Esophagus muscularis mucosa (tissue), 4 donors: ENCODE data around the gene ENG. TPM values are rescaled to one million over a fixed set of nuclear protein-coding genes. Genes with fewer than 3 reads are reported as not detected.

Experiments used
- DNase-seq: peaks from one replicate; pipeline ENCODE4 v3.0.0-alpha.2; 2017; ENCODE audit errors: extremely low spot score
- H3K27ac ChIP-seq, 4 donors: fragments of 200-600 bp; sonication (generic); replicated peaks in 1 of 4; 1 replicate in 3 of 4; 2 replicates in 1 of 4; pipeline ENCODE4 v1.5.1; 2016 to 2019; ENCODE audit warnings: mild to moderate bottlenecking in 1 of 4
- H3K27me3 ChIP-seq, 4 donors: fragments of 200-600 bp; sonication (generic); one replicate each; pipeline versions ENCODE4 v1.5.1 to v1.6.0; 2016 to 2019
- H3K36me3 ChIP-seq, 4 donors: fragments of 200-600 bp; sonication (generic); one replicate each; pipeline ENCODE4 v1.5.1; 2016 to 2019
- H3K4me1 ChIP-seq, 4 donors: fragments of 200-600 bp; sonication (generic); one replicate each; pipeline ENCODE4 v1.5.1; 2016 to 2019
- H3K4me3 ChIP-seq, 4 donors: fragments of 200-600 bp; sonication (generic); 1 replicate in 2 of 4; 2 replicates in 2 of 4; pipeline ENCODE4 v1.5.1; 2016 to 2019; ENCODE audit warnings: mild to moderate bottlenecking in 4 of 4, moderate library complexity in 1 of 4
- H3K9me3 ChIP-seq, 4 donors: fragments of 200-600 bp; sonication (generic); 1 replicate in 3 of 4; 2 replicates in 1 of 4; pipeline ENCODE4 v1.5.1; 2016 to 2019
- EP300 ChIP-seq: sonication (generic); formaldehyde crosslinking; IDR thresholded peaks from one replicate; pipeline ENCODE4 v1.6.1; 2017; ENCODE audit warnings: antibody characterized with exemption
- POLR2A ChIP-seq: fragments of 450-650 bp; IDR thresholded peaks from one replicate; pipeline ENCODE4 v1.6.1; 2017; ENCODE audit warnings: antibody characterized with exemption, moderate library complexity, mild to moderate bottlenecking, low read depth
- POLR2AphosphoS5 ChIP-seq, 2 donors: sonication (generic); formaldehyde crosslinking; IDR thresholded peaks; one replicate each; pipeline ENCODE4 v1.6.1; 2017; ENCODE audit warnings: antibody characterized with exemption in 2 of 2
- WGBS: methylation state at CpG from one replicate; pipeline ENCODE4 v1.1.5; 2018; 5-methylcytosine and 5-hydroxymethylcytosine counted together
- intact Hi-C: fragments of 100-400 bp; cut with DNase I; formaldehyde crosslinking; loops from one replicate; pipeline ENCODE4 v1.15.1; 2023
- total RNA-seq, 4 donors: library from RNA; depleted of rRNA; stranded (reverse); fragments of >200 nt; gene quantifications; one replicate each; pipeline versions ENCODE4 v1.1.0 to v1.2.1, GENCODE V29; 2016
- TF ChIP-seq, protein P1 (sequence below), 3 experiments: fragments of 200-600 bp in 2 of 3; fragments of 450-650 bp in 1 of 3; sonication (generic) in 2 of 3; IDR thresholded peaks; one replicate each; pipeline ENCODE4 v1.5.1; 2017 to 2019; ENCODE audit warnings: antibody characterized with exemption in 3 of 3, mild to moderate bottlenecking in 2 of 3, moderate library complexity in 1 of 3

The ENG gene
- total RNA-seq, 4 donors from 2014 or later, result 36.5 to 91.2 (median 78.3) TPM

GRCh38 chr9:127814619-127815511 is 39.6 kb downstream of the ENG start:
- no peaks in the 10 kb centered on the region for H3K27me3 ChIP-seq
- 89% methylated on average over 11 of the region's 11 CpGs for WGBS
- DNase-seq, result no peak
- H3K4me1 ChIP-seq, result peaks cover 0 to 18% (median 8%) of the 10 kb centered on the region in 4 donors
- TF ChIP-seq, protein P1, sequence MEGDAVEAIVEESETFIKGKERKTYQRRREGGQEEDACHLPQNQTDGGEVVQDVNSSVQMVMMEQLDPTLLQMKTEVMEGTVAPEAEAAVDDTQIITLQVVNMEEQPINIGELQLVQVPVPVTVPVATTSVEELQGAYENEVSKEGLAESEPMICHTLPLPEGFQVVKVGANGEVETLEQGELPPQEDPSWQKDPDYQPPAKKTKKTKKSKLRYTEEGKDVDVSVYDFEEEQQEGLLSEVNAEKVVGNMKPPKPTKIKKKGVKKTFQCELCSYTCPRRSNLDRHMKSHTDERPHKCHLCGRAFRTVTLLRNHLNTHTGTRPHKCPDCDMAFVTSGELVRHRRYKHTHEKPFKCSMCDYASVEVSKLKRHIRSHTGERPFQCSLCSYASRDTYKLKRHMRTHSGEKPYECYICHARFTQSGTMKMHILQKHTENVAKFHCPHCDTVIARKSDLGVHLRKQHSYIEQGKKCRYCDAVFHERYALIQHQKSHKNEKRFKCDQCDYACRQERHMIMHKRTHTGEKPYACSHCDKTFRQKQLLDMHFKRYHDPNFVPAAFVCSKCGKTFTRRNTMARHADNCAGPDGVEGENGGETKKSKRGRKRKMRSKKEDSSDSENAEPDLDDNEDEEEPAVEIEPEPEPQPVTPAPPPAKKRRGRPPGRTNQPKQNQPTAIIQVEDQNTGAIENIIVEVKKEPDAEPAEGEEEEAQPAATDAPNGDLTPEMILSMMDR (IDR thresholded peaks at IDR 0.05), result no peak
- peak in 1 of 2 donors; percentile 3 for TF ChIP-seq POLR2AphosphoS5 (IDR thresholded peaks at IDR 0.05)
- no peak overlapping the region for H3K27ac ChIP-seq
- H3K4me3 ChIP-seq, result no peak overlapping the region
- intact Hi-C loops, result loop anchor here (5.0 kb wide), 1 partner anchor 42 kb away; no protein-coding TSS in a partner anchor
- H3K36me3 ChIP-seq, result peaks cover 27 to 99% (median 98%) of the 10 kb centered on the region in 4 donors
- H3K9me3 ChIP-seq, result no peaks in the 10 kb centered on the region

DNA sequence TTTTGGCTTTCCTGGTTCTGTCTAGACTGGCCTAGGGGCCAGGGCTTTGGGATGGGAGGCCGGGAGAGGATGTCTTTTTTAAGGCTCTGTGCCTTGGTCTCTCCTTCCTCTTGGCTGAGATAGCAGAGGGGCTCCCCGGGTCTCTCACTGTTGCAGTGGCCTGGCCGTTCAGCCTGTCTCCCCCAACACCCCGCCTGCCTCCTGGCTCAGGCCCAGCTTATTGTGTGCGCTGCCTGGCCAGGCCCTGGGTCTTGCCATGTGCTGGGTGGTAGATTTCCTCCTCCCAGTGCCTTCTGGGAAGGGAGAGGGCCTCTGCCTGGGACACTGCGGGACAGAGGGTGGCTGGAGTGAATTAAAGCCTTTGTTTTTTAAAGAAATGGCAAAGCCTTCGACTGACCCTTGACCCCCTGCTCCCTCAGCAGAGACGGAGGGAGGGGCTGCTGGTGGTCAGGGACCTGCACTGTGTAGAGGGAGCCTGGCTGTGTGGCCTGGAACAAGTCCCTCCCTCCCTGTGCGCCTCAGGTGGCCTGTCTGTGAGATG is 40.7 kb downstream of the ENG start:
- no peaks in the 10 kb centered on the region for H3K9me3 ChIP-seq
- peak overlapping the region in 1 of 4 donors; percentile 9 for H3K27ac ChIP-seq
- intact Hi-C loops, result loop anchor here (5.0 kb wide), 1 partner anchor 44 kb away; no protein-coding TSS in a partner anchor
- no peak for DNase-seq
- WGBS, result 75% methylated on average over 6 of the region's 9 CpGs
- peaks cover 6 to 25% (median 16%) of the 10 kb centered on the region in 4 donors for H3K4me1 ChIP-seq
- no peaks in the 10 kb centered on the region for H3K27me3 ChIP-seq
- H3K4me3 ChIP-seq, result no peak overlapping the region
- TF ChIP-seq EP300 (no peak), POLR2AphosphoS5 (IDR thresholded peaks at IDR 0.05) (peak; percentile 40 to 48)
- peaks cover 31 to 100% (median 96%) of the 10 kb centered on the region in 4 donors for H3K36me3 ChIP-seq

DNA sequence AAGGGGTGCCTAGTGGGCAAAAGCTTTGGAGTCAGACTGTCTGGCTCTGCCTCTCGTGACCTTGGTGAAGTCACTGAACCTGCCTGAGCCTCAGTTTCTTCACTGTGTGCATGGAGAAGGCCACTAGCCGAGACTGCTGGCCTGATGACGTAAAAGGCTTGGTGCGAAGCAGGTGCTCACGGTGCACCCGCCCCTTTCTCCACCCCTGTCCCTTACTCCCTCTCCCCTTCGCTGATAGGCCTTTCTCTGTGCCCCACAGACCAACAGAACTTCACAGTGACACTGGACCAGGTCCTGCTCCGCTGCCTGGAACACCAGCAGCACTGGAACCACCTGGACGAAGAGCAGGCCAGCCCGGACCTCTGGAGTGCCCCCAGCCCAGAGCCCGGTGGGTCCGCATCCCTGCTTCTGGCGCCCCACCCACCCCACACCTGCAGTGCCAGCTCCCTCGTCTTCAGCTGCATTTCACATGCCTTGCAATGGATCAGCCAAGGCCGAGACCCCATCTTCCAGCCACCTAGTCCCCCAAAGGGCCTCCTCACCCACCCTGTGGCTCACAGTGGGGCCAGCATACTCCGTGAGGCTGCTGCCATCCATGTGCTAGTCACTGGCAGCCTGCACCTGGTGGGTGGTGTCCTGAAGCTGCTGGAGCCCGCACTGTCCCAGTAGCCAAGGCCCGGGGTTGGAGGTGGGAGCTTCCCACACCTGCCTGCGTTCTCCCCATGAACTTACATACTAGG is 41.4 kb downstream of the ENG start:
- Histone ChIP-seq H3K27me3 (no peaks in the 10 kb centered on the region), H3K9me3 (no peaks in the 10 kb centered on the region), H3K4me1 (peaks cover 6 to 25% (median 16%) of the 10 kb centered on the region in 4 donors), H3K4me3 (no peak overlapping the region), H3K36me3 (peaks cover 35 to 100% (median 96%) of the 10 kb centered on the region in 4 donors), H3K27ac (no peak overlapping the region)
- DNase-seq, result no peak
- WGBS, result 87% methylated on average over 15 of the region's 19 CpGs
- intact Hi-C loops, result loop anchor here (5.0 kb wide), 1 partner anchor 44 kb away; no protein-coding TSS in a partner anchor
- TF ChIP-seq, protein P1 (IDR thresholded peaks at IDR 0.05), result no peak
- no peak for TF ChIP-seq POLR2AphosphoS5 (IDR thresholded peaks at IDR 0.05)
- no peak for TF ChIP-seq POLR2A
- TF ChIP-seq EP300, result no peak

GRCh38 chr9:127812011-127812410 is 42.4 kb downstream of the ENG start:
- no peak overlapping the region for H3K27ac ChIP-seq
- no peaks in the 10 kb centered on the region for H3K9me3 ChIP-seq
- intact Hi-C loops, result loop anchor here (5.0 kb wide), 1 partner anchor 45 kb away; no protein-coding TSS in a partner anchor
- H3K27me3 ChIP-seq, result no peaks in the 10 kb centered on the region
- H3K4me3 ChIP-seq, result no peak overlapping the region
- 90% methylated on average over 6 of the region's 6 CpGs for WGBS
- peaks cover 35 to 100% (median 97%) of the 10 kb centered on the region in 4 donors for H3K36me3 ChIP-seq
- no peak for DNase-seq
- TF ChIP-seq POLR2A (no peak), EP300 (no peak), POLR2AphosphoS5 (IDR thresholded peaks at IDR 0.05) (no peak)
- TF ChIP-seq, protein P1 (IDR thresholded peaks at IDR 0.05), result no peak
- H3K4me1 ChIP-seq, result peaks cover 6 to 23% (median 15%) of the 10 kb centered on the region in 4 donors
